ENCODE data around the gene EEA1. TPM values are rescaled to one million over a fixed set of nuclear protein-coding genes. Genes with fewer than 3 reads are reported as not detected.

EEA1 gene
- total RNA-seq, 1 donor from 2014 or later, result 19.9 TPM

DNA sequence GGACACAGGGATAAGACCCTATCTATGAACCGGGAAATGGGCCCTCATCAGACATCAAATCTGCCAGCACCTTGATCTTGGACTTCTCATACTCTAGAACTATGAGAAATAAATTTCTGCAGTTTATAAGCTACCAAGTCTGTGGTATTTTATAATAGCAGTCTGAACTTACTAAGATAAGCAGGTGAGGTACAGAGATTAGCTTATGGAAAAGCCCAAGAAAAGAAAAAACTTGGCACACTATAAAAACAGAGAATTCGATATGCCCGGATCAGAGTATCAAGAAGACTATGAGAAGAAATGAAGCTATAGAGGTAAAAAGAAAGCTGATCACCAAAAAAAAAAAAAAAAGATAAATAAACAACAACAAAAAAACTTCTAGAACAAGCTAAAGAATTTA, 52.6 kb downstream of the EEA1 start:
- TF ChIP-seq CTCF (conservative IDR thresholded peaks at IDR 0.05), result no peak
- Mint-ChIP-seq H3K4me3 (no peak overlapping the region), H3K4me1 (no peaks in the 10 kb centered on the region), H3K36me3 (ENCODE audit: low read depth) (peaks cover 28% of the 10 kb centered on the region), H3K27me3 (ENCODE audit: low read depth) (no peaks in the 10 kb centered on the region), H3K27ac (ENCODE audit: unreplicated experiment) (no peak overlapping the region), H3K9me3 (no peaks in the 10 kb centered on the region)
- DNase-seq (ENCODE audit: low read depth, low spot score), result no peak

DNA sequence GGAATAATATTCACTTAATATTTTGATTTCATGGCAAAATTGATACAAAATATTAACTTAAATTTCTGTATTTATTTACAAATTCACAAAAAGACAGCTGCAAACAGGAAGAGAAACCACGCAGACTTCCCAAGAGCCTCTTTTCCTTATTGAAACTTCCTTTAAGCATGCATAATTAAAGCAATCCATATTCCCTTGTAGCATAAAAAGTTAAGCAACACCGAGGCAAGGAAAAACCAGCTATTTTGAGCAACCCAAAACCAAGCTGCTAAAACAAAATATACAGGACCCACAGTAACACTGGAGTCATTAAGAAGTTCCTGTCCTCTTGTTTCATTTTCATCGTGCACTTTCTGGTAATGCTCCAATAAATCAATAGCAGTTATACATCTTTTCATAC, 58.0 kb downstream of the EEA1 start:
- no peak for DNase-seq (ENCODE audit: low read depth, low spot score)
- no peak for TF ChIP-seq CTCF (conservative IDR thresholded peaks at IDR 0.05)
- H3K27ac Mint-ChIP-seq (ENCODE audit: unreplicated experiment), result no peak overlapping the region
- no peaks in the 10 kb centered on the region for H3K4me1 Mint-ChIP-seq
- H3K9me3 Mint-ChIP-seq, result no peaks in the 10 kb centered on the region
- no peak overlapping the region for H3K4me3 Mint-ChIP-seq
- H3K36me3 Mint-ChIP-seq (ENCODE audit: low read depth), result peaks cover 4% of the 10 kb centered on the region
- no peaks in the 10 kb centered on the region for H3K27me3 Mint-ChIP-seq (ENCODE audit: low read depth)

GRCh38 chr12:92866418-92866817, 62.7 kb downstream of the EEA1 start:
- Mint-ChIP-seq H3K4me3 (no peak overlapping the region), H3K36me3 (ENCODE audit: low read depth) (peaks cover 13% of the 10 kb centered on the region), H3K9me3 (peaks cover 2% of the 10 kb centered on the region), H3K27ac (ENCODE audit: unreplicated experiment) (no peak overlapping the region), H3K4me1 (no peaks in the 10 kb centered on the region), H3K27me3 (ENCODE audit: low read depth) (no peaks in the 10 kb centered on the region)
- TF ChIP-seq CTCF (conservative IDR thresholded peaks at IDR 0.05), result no peak
- no peak for DNase-seq (ENCODE audit: low read depth, low spot score)

- Mint-ChIP-seq H3K36me3 (ENCODE audit: low read depth) (peaks cover 29% of the 10 kb centered on the region), H3K4me3 (no peak overlapping the region), H3K27ac (ENCODE audit: unreplicated experiment) (no peak overlapping the region), H3K4me1 (no peaks in the 10 kb centered on the region), H3K27me3 (ENCODE audit: low read depth) (no peaks in the 10 kb centered on the region), H3K9me3 (peaks cover 6% of the 10 kb centered on the region)
- TF ChIP-seq CTCF (conservative IDR thresholded peaks at IDR 0.05), result no peak
- DNase-seq (ENCODE audit: low read depth, low spot score), result no peak
Measured at GRCh38 chr12:92863251-92863650, 65.8 kb downstream of the EEA1 start.

DNA sequence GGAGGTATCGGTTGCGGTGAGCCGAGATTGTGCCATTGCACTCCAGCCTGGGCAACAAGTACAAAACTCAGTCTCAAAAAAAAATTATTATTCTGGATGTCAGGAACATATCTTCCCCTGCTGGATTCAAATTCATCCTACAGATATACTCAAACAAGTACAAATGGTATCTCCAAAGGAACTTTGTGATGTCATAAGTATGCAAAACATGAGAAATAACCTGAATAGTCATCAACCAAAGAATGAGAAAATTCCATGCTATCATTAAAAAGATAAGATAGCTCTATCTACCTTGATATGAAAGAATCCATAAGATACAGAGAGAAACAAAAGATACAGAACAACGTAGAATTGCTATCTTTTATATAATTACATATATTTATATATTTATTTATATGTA, 67.7 kb downstream of the EEA1 start:
- Mint-ChIP-seq H3K36me3 (ENCODE audit: low read depth) (peaks cover 36% of the 10 kb centered on the region), H3K4me1 (no peaks in the 10 kb centered on the region), H3K9me3 (peaks cover 10% of the 10 kb centered on the region), H3K27ac (ENCODE audit: unreplicated experiment) (no peak overlapping the region), H3K27me3 (ENCODE audit: low read depth) (no peaks in the 10 kb centered on the region), H3K4me3 (no peak overlapping the region)
- no peak for DNase-seq (ENCODE audit: low read depth, low spot score)
- no peak for TF ChIP-seq CTCF (conservative IDR thresholded peaks at IDR 0.05)

DNA sequence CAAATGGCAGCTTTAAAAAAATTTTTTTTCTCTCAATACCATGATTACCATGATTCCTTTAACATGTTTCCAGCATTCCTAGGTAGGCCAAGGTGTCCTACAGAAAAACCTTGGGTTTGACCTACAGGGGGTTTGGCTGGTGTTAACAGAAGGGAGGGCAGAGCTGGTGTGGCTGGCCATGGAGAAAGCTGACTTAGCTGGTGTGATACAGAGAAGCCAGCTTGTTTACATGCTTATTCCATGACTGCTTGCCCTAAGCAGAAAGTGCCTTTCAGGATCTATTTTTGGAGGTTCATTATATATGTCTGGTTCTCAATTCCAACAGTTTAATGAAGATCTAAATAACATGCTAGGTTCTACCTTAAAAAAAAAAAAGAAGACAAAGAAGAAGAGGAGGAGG, 68.6 kb downstream of the EEA1 start:
- no peak overlapping the region for H3K4me3 Mint-ChIP-seq
- TF ChIP-seq CTCF (conservative IDR thresholded peaks at IDR 0.05), result no peak
- DNase-seq (ENCODE audit: low read depth, low spot score), result no peak

More for the DNA sequence above, 68.6 kb downstream of the EEA1 start:
- peaks cover 10% of the 10 kb centered on the region for H3K9me3 Mint-ChIP-seq
- H3K27ac Mint-ChIP-seq (ENCODE audit: unreplicated experiment), result no peak overlapping the region
- no peaks in the 10 kb centered on the region for H3K27me3 Mint-ChIP-seq (ENCODE audit: low read depth)
- peaks cover 36% of the 10 kb centered on the region for H3K36me3 Mint-ChIP-seq (ENCODE audit: low read depth)
- no peaks in the 10 kb centered on the region for H3K4me1 Mint-ChIP-seq
